ENCODE measurements around the gene RUNX1. TPM values are rescaled to one million over a fixed set of nuclear protein-coding genes. Genes with fewer than 3 reads are reported as not detected.

RUNX1 gene
- total and polyA plus RNA-seq, 10 of the 15 experiments (the other 5 are each of a cell fraction or from before 2014, with no cell fraction given) = 0.90 to 15.2 (median 4.1) TPM

- TF ChIP-seq LARP7 (IDR thresholded peaks at IDR 0.05) (no peak; the same call in 1 of the 2 replicates), IRF4 (IDR thresholded peaks at IDR 0.05; ENCODE audit: low read depth, low read length) (no peak), TARDBP (IDR thresholded peaks at IDR 0.05; ENCODE audit: borderline replicate concordance) (no peak), NKRF (conservative IDR thresholded peaks at IDR 0.05) (no peak), NFYB (IDR thresholded peaks at IDR 0.05; ENCODE audit: insufficient read depth, low read depth, low read length) (no peak), NFIC (IDR thresholded peaks at IDR 0.05; ENCODE audit: low read depth, low read length) (peak; percentile 64; the same call in 1 of the 2 replicates), GABPA (IDR thresholded peaks at IDR 0.05; ENCODE audit: low read depth) (no peak), YY1 (IDR thresholded peaks at IDR 0.05; ENCODE audit: low read depth, low read length) (no peak), USF1 (IDR thresholded peaks at IDR 0.05; ENCODE audit: borderline replicate concordance, extremely low read length, insufficient read depth, low read depth, low read length) (no peak), TCF7 (IDR thresholded peaks at IDR 0.05; ENCODE audit: borderline replicate concordance) (no peak), DPF2 (IDR thresholded peaks at IDR 0.05) (peak; percentile 68), HDGF (IDR thresholded peaks at IDR 0.05) (peak; percentile 66; the same call in 1 of the 2 replicates), PAX5 (IDR thresholded peaks at IDR 0.05; ENCODE audit: borderline replicate concordance, low read depth, low read length) (peak; percentile 93), MAX (IDR thresholded peaks at IDR 0.05; ENCODE audit: low read depth, low read length) (0 out of 2 replicates have a peak, but pooled peaks have one; percentile 41), POU2F2 (IDR thresholded peaks at IDR 0.05; ENCODE audit: borderline replicate concordance, low read depth, low read length) (0 out of 3 replicates have a peak, but pooled peaks have one; percentile 24), MTA3 (IDR thresholded peaks at IDR 0.05; ENCODE audit: borderline replicate concordance, low read length) (peak; percentile 52; the same call in 1 of the 2 replicates), SREBF2 (IDR thresholded peaks at IDR 0.05; ENCODE audit: low read length) (no peak), CEBPZ (IDR thresholded peaks at IDR 0.05; ENCODE audit: low read depth, low read length) (no peak), REST (IDR thresholded peaks at IDR 0.05; ENCODE audit: low read depth, low read length) (no peak), YBX1 (IDR thresholded peaks at IDR 0.05) (no peak)
Observed at GRCh38 chr21:34887725-34888568, 161.2 kb downstream of the RUNX1 start (continued).

Data from GM12878 (cell line).